Right lobe of liver (tissue), 6 donors: ENCODE measurements around the gene ZYG11B. TPM values are rescaled to one million over a fixed set of nuclear protein-coding genes. Genes with fewer than 3 reads are reported as not detected.
"Not testable (repeated sequence)": the region's sequence is repeated elsewhere in the genome, so short reads cannot be mapped to it uniquely, and the experiment has no call there.

Experiments used
- ATAC-seq, 4 donors: fragments of 200-7000 bp; cut with Tn5 transposase; one replicate each; pipeline ENCODE4 v1.9.1; 2020; ENCODE audit warnings: mild to moderate bottlenecking in 4 of 4, moderate library complexity in 4 of 4
- DNase-seq, 3 donors: peaks; one replicate each; pipeline ENCODE4 v3.0.0-alpha.2; 2020
- H3K27ac ChIP-seq, 3 donors: fragments of 200-600 bp; one replicate each; pipeline ENCODE4 v1.8.0; 2022
- H3K27me3 ChIP-seq, 2 donors: fragments of 200-600 bp; one replicate each; pipeline ENCODE4 v1.8.0; 2022
- H3K36me3 ChIP-seq, 4 donors: fragments of 200-600 bp; sonication (generic) in 1 of 4; one replicate each; pipeline versions ENCODE4 v1.5.1 to v1.8.0; 2017 to 2022; ENCODE audit warnings: control low read depth in 1 of 4
- H3K4me1 ChIP-seq, 4 donors: fragments of 200-600 bp; sonication (generic) in 1 of 4; one replicate each; pipeline versions ENCODE4 v1.5.1 to v1.8.0; 2017 to 2022; ENCODE audit warnings: control low read depth in 1 of 4
- H3K4me3 ChIP-seq, 3 donors: fragments of 200-600 bp; one replicate each; pipeline ENCODE4 v1.8.0; 2022
- H3K9me3 ChIP-seq, 4 donors: fragments of 200-600 bp; sonication (generic) in 1 of 4; one replicate each; pipeline versions ENCODE4 v1.5.1 to v1.8.0; 2017 to 2022; ENCODE audit warnings: control low read depth in 1 of 4
- CTCF ChIP-seq, 4 donors: fragments of 200-600 bp in 3 of 4; fragments of 450-650 bp in 1 of 4; IDR thresholded peaks; one replicate each; pipeline versions ENCODE4 v1.5.1 to v1.8.0; 2016 to 2022; ENCODE audit warnings: antibody characterized with exemption in 4 of 4, mild to moderate bottlenecking in 2 of 4
- POLR2A ChIP-seq: fragments of 450-650 bp; IDR thresholded peaks from one replicate; pipeline ENCODE4 v1.6.1; 2017; ENCODE audit warnings: antibody characterized with exemption, mild to moderate bottlenecking
- WGBS: methylation state at CpG from one replicate; pipeline ENCODE4 v1.1.6; 2018; ENCODE audit warnings: low coverage, low lambda C conversion rate; ENCODE audit not compliant: insufficient coverage; ENCODE audit errors: missing lambda C conversion rate; 5-methylcytosine and 5-hydroxymethylcytosine counted together
- intact Hi-C, 2 donors: fragments of 100-400 bp; cut with DNase I; formaldehyde crosslinking; loops; one replicate each; pipeline versions ENCODE4 v1.11.2 to v1.14.1; 2022
- total RNA-seq, 6 experiments: library from RNA; depleted of rRNA in 2 of 6; stranded (reverse); fragments of >200 nt in 2 of 6; fragmentation: NEBNext Ultra II Directional in 3 of 6; extraction: Animal tissue kit (Norgen Biotek cat#: 25700) in 3 of 6; gene quantifications; one replicate each; pipeline versions ENCODE4 v1.1.0 to v1.2.4, GENCODE V29; 2016 to 2023
- donor health status: DM: no; HTN: yes; CAD: no.
- donor health status: DM: no; HTN: no; CAD: no.
- donor health status: DM: no; HTN: no; CAD: no.
- donor health status: DM: no; HTN: yes; CAD: no.
- donor health status: DM: no; HTN: yes; CAD: no.

Gene ZYG11B
- total RNA-seq, 6 experiments from 2014 or later = 17.7 to 39.2 (median 30.9) TPM

- no peak for DNase-seq
- no peak for TF ChIP-seq CTCF (IDR thresholded peaks at IDR 0.05)
- no peak for TF ChIP-seq POLR2A
- Histone ChIP-seq H3K4me3 (no peak overlapping the region), H3K36me3 (peaks cover 0 to 39% (median 9%) of the 10 kb centered on the region in 4 donors), H3K4me1 (no peaks in the 10 kb centered on the region), H3K27me3 (no peaks in the 10 kb centered on the region), H3K27ac (no peak overlapping the region), H3K9me3 (no peaks in the 10 kb centered on the region)
- WGBS = 100% methylated on average over 1 of the region's 3 CpGs
- intact Hi-C loops = no loop called here
- ATAC-seq = no peak
These were observed 72.1 kb downstream of the ZYG11B start for GRCh38 chr1:52798331-52798730.

DNA sequence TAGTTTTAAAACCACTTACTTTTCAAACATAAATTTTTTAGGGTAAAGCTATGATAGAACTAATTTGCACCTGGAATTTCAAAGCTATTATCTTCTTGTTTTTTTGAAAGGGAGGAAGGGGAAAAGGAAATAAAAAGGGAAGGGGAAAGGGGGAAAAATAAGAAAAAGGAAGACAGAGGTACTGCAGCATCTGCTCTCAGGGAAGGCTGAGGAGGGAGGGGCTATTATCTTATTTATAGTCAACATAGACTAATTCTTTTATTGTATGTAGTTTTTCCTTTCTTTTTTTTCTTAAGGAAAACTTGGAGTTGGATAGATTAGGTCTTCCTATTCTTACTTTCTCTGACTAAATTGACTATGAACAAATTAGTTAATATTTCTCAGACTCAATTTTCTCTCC is 74.8 kb downstream of the ZYG11B start:
- Histone ChIP-seq H3K4me1 (no peaks in the 10 kb centered on the region), H3K27ac (no peak overlapping the region), H3K4me3 (no peak overlapping the region), H3K9me3 (no peaks in the 10 kb centered on the region), H3K27me3 (no peaks in the 10 kb centered on the region), H3K36me3 (peaks cover 0 to 38% (median 14%) of the 10 kb centered on the region in 4 donors)
- ATAC-seq (no peak), DNase-seq (no peak)
- TF ChIP-seq CTCF (IDR thresholded peaks at IDR 0.05) (no peak), POLR2A (no peak)
- intact Hi-C loops = no loop called here

DNA sequence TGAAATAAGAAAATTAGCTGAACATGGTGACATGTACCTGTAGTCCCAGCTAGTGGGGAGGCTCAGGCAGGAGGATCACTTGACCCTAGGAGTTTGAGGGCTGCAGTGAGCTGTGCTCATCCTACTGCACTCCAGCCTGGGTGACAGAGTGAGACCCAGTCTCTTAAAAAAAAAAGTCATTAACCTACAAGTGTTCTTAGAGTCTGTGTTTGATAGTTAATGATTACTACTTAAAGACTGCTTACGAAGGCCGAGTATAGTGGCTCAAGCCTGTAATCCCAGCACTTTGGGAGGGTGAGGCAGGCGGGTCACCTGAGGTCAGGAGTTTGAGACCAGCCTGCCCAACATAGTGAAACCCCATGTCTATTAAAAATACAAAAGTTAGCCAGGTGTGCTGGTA is 77.8 kb downstream of the ZYG11B start:
- 96% methylated on average over 3 of the region's 3 CpGs for WGBS
- ATAC-seq, intact Hi-C loops, H3K9me3 ChIP-seq, H3K4me1 ChIP-seq, H3K27me3 ChIP-seq, H3K4me3 ChIP-seq, H3K27ac ChIP-seq, DNase-seq: not testable (repeated sequence)
- H3K36me3 ChIP-seq = peaks cover 0 to 47% (median 14%) of the 10 kb centered on the region in 4 donors

- Histone ChIP-seq H3K36me3 (peaks cover 0 to 47% (median 19%) of the 10 kb centered on the region in 4 donors), H3K27me3 (no peaks in the 10 kb centered on the region), H3K27ac (no peak overlapping the region), H3K9me3 (no peaks in the 10 kb centered on the region), H3K4me1 (no peaks in the 10 kb centered on the region), H3K4me3 (no peak overlapping the region)
- no peak for TF ChIP-seq CTCF (IDR thresholded peaks at IDR 0.05)
- TF ChIP-seq POLR2A = no peak
- no peak for DNase-seq
- WGBS = 47% methylated on average over 2 of the region's 2 CpGs
- intact Hi-C loops = no loop called here
- ATAC-seq = peak; percentile 52 to 93 (median 70)
These were observed 88.2 kb downstream of the ZYG11B start for GRCh38 chr1:52814465-52814864.

GRCh38 chr1:52820830-52821229 is 94.6 kb downstream of the ZYG11B start:
- H3K4me3 ChIP-seq, H3K27me3 ChIP-seq, intact Hi-C loops, H3K27ac ChIP-seq, H3K9me3 ChIP-seq: not testable (repeated sequence)
- DNase-seq = peak; percentile 35 to 68 (median 61)
- H3K36me3 ChIP-seq = peaks cover 0 to 51% (median 13%) of the 10 kb centered on the region in 4 donors
- peaks cover 0 to 12% (median 0%) of the 10 kb centered on the region in 4 donors for H3K4me1 ChIP-seq
- 53% methylated on average over 5 of the region's 5 CpGs for WGBS
- ATAC-seq = peak; percentile 46 to 80 (median 56)

- TF ChIP-seq CTCF (IDR thresholded peaks at IDR 0.05) (peak in 2 of 4 donors; percentile 8 to 11), POLR2A (no peak)
- H3K27me3 ChIP-seq = no peaks in the 10 kb centered on the region
- DNase-seq = no peak
- peaks cover 0 to 25% (median 0%) of the 10 kb centered on the region in 4 donors for H3K36me3 ChIP-seq
- H3K27ac ChIP-seq = no peak overlapping the region
- H3K4me3 ChIP-seq = no peak overlapping the region
- no peak for ATAC-seq
- WGBS = 25% methylated on average over 1 of the region's 1 CpG
- H3K9me3 ChIP-seq = no peaks in the 10 kb centered on the region
- peaks cover 0 to 4% (median 0%) of the 10 kb centered on the region in 4 donors for H3K4me1 ChIP-seq
- intact Hi-C loops = no loop called here
These were observed 99.6 kb downstream of the ZYG11B start for GRCh38 chr1:52825868-52826267.
